Measurements from ENCODE around the gene TSEN15.
"Not testable (repeated sequence)": the region's sequence is repeated elsewhere in the genome, so short reads cannot be mapped to it uniquely, and the experiment has no call there.

The TSEN15 gene

GRCh38 chr1:184031409-184032107 is 20.0 kb upstream of the TSEN15 start:
- DNase-seq = no peak

- no peak for DNase-seq
These were observed 19.1 kb upstream of the TSEN15 start for GRCh38 chr1:184032306-184032929.

GRCh38 chr1:184032930-184033418 is 18.6 kb upstream of the TSEN15 start:
- DNase-seq = no peak

GRCh38 chr1:184033711-184034167 is 17.8 kb upstream of the TSEN15 start:
- DNase-seq = no peak

- no peak for DNase-seq
These were observed 16.7 kb upstream of the TSEN15 start for GRCh38 chr1:184034761-184035379.

- DNase-seq = peak; percentile 2
These were observed 15.6 kb upstream of the TSEN15 start for GRCh38 chr1:184035719-184036516.

- no peak for DNase-seq
These were observed 15.0 kb upstream of the TSEN15 start for GRCh38 chr1:184036517-184036949.

GRCh38 chr1:184037849-184038591 is 13.5 kb upstream of the TSEN15 start:
- DNase-seq = no peak

- DNase-seq = no peak
These were observed 12.4 kb upstream of the TSEN15 start for GRCh38 chr1:184039126-184039525.

GRCh38 chr1:184041731-184042130 is 9.8 kb upstream of the TSEN15 start:
- DNase-seq = no peak

GRCh38 chr1:184043315-184043714 is 8.2 kb upstream of the TSEN15 start:
- not testable (repeated sequence) for DNase-seq

- DNase-seq = no peak
These were observed 6.7 kb upstream of the TSEN15 start for GRCh38 chr1:184044603-184045376.

GRCh38 chr1:184047541-184047940 is 4.0 kb upstream of the TSEN15 start:
- not testable (repeated sequence) for DNase-seq

GRCh38 chr1:184048561-184049240 is 2.8 kb upstream of the TSEN15 start:
- no peak for DNase-seq

- DNase-seq = no peak
These were observed 2.2 kb upstream of the TSEN15 start for GRCh38 chr1:184049291-184049690.

- DNase-seq = no peak
These were observed 1.6 kb upstream of the TSEN15 start for GRCh38 chr1:184049836-184050468.

GRCh38 chr1:184050636-184051035 is 894 bp upstream of the TSEN15 start:
- no peak for DNase-seq

GRCh38 chr1:184051138-184051484 is 419 bp upstream of the TSEN15 start:
- DNase-seq = no peak

GRCh38 chr1:184052194-184052559 is 647 bp downstream of the TSEN15 start:
- no peak for DNase-seq

GRCh38 chr1:184052750-184053149 is 1.2 kb downstream of the TSEN15 start:
- DNase-seq = no peak

- DNase-seq = no peak
These were observed 2.4 kb downstream of the TSEN15 start for GRCh38 chr1:184053881-184054280.

Data from stimulated activated CD4-positive, alpha-beta T cell treated with anti-CD3 and anti-CD28 coated beads, Interleukin-1b, Interleukin-23, amount 100 ng/mL, for 48 hours (primary cell).